Measurements from ENCODE around the gene IFT122.

GRCh38 chr3:129469026-129469425, 29.0 kb downstream of the IFT122 start:
- TF ChIP-seq, protein P1, sequence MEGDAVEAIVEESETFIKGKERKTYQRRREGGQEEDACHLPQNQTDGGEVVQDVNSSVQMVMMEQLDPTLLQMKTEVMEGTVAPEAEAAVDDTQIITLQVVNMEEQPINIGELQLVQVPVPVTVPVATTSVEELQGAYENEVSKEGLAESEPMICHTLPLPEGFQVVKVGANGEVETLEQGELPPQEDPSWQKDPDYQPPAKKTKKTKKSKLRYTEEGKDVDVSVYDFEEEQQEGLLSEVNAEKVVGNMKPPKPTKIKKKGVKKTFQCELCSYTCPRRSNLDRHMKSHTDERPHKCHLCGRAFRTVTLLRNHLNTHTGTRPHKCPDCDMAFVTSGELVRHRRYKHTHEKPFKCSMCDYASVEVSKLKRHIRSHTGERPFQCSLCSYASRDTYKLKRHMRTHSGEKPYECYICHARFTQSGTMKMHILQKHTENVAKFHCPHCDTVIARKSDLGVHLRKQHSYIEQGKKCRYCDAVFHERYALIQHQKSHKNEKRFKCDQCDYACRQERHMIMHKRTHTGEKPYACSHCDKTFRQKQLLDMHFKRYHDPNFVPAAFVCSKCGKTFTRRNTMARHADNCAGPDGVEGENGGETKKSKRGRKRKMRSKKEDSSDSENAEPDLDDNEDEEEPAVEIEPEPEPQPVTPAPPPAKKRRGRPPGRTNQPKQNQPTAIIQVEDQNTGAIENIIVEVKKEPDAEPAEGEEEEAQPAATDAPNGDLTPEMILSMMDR (IDR thresholded peaks at IDR 0.05), result no peak
- TF ChIP-seq POLR2AphosphoS5 (IDR thresholded peaks at IDR 0.05), result no peak
